ENCODE results near the gene NIP7. TPM values are rescaled to one million over a fixed set of nuclear protein-coding genes. Genes with fewer than 3 reads are reported as not detected.
A peak's percentile ranks its signal among the peaks of the same experiment; 100 is the strongest.

NIP7 gene
- total and polyA plus RNA-seq, 9 of the 15 experiments (the other 6 are each of a cell fraction or from before 2014, with no cell fraction given), result 28.9 to 85.5 (median 72.5) TPM

DNA sequence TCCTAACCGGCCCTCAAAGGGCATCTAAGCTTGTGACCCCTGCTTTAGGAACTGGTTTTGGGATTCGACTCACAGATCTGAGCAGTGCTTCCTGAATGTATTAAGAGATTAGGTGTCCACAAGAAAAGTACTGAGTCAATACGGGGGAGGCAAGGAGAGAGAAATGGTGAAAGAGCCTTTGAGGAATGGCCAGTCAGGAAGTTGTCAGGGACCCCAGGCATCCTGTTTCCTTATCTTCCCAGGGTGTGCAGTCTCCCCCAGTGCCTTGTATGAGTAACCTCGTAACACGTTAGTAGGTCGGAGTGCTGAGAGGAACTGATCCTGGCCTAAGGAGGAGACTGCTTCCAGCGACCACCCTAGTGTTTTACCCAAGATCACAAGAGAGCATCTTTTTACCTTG, 28.4 kb downstream of the NIP7 start (continued):
- TF ChIP-seq, protein P1, sequence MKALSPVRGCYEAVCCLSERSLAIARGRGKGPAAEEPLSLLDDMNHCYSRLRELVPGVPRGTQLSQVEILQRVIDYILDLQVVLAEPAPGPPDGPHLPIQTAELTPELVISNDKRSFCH (CRISPR knock-in tag; IDR thresholded peaks at IDR 0.05), result no peak
- TF ChIP-seq, protein P1 (tag; IDR thresholded peaks at IDR 0.05), result no peak
- TF ChIP-seq YBX1 (IDR thresholded peaks at IDR 0.05), result no peak
- no peak for TF ChIP-seq POLR2B (IDR thresholded peaks at IDR 0.05; ENCODE audit: low read depth, partially characterized antibody)
- no peak for TF ChIP-seq ZBTB17 (CRISPR knock-in tag; IDR thresholded peaks at IDR 0.05)
- TF ChIP-seq MED1 (CRISPR knock-in tag; IDR thresholded peaks at IDR 0.05; ENCODE audit: borderline replicate concordance), result no peak
- no peak for TF ChIP-seq LCOR (CRISPR knock-in tag; IDR thresholded peaks at IDR 0.05)
- TF ChIP-seq ZNF644 (tag; IDR thresholded peaks at IDR 0.05; ENCODE audit: low read depth), result no peak
- TF ChIP-seq ASH1L (IDR thresholded peaks at IDR 0.05; ENCODE audit: borderline replicate concordance, low read depth, partially characterized antibody), result no peak
- TF ChIP-seq CEBPG (CRISPR knock-in tag; IDR thresholded peaks at IDR 0.05), result no peak
- TF ChIP-seq CEBPG (tag; conservative IDR thresholded peaks at IDR 0.05 in 1 of 2, IDR thresholded peaks at IDR 0.05 in 1 of 2), result peak in 1 of 2 experiments; percentile 29; a peak in 1 of 4 replicates
- no peak for TF ChIP-seq ZNF354B (CRISPR knock-in tag; IDR thresholded peaks at IDR 0.05)
- TF ChIP-seq, protein P2, sequence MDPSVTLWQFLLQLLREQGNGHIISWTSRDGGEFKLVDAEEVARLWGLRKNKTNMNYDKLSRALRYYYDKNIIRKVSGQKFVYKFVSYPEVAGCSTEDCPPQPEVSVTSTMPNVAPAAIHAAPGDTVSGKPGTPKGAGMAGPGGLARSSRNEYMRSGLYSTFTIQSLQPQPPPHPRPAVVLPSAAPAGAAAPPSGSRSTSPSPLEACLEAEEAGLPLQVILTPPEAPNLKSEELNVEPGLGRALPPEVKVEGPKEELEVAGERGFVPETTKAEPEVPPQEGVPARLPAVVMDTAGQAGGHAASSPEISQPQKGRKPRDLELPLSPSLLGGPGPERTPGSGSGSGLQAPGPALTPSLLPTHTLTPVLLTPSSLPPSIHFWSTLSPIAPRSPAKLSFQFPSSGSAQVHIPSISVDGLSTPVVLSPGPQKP (CRISPR knock-in tag; IDR thresholded peaks at IDR 0.05), result no peak
- TF ChIP-seq KLF6 (CRISPR knock-in tag; IDR thresholded peaks at IDR 0.05; ENCODE audit: borderline replicate concordance), result no peak
- no peak for TF ChIP-seq CREBBP (IDR thresholded peaks at IDR 0.05; ENCODE audit: low read depth, low read length)
- no peak for TF ChIP-seq ZNF134 (CRISPR knock-in tag; conservative IDR thresholded peaks at IDR 0.05)
- TF ChIP-seq, protein P3, sequence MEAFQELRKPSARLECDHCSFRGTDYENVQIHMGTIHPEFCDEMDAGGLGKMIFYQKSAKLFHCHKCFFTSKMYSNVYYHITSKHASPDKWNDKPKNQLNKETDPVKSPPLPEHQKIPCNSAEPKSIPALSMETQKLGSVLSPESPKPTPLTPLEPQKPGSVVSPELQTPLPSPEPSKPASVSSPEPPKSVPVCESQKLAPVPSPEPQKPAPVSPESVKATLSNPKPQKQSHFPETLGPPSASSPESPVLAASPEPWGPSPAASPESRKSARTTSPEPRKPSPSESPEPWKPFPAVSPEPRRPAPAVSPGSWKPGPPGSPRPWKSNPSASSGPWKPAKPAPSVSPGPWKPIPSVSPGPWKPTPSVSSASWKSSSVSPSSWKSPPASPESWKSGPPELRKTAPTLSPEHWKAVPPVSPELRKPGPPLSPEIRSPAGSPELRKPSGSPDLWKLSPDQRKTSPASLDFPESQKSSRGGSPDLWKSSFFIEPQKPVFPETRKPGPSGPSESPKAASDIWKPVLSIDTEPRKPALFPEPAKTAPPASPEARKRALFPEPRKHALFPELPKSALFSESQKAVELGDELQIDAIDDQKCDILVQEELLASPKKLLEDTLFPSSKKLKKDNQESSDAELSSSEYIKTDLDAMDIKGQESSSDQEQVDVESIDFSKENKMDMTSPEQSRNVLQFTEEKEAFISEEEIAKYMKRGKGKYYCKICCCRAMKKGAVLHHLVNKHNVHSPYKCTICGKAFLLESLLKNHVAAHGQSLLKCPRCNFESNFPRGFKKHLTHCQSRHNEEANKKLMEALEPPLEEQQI (IDR thresholded peaks at IDR 0.05), result no peak
- TF ChIP-seq MAFF (IDR thresholded peaks at IDR 0.05; ENCODE audit: low read length), result no peak
- TF ChIP-seq, protein P4, sequence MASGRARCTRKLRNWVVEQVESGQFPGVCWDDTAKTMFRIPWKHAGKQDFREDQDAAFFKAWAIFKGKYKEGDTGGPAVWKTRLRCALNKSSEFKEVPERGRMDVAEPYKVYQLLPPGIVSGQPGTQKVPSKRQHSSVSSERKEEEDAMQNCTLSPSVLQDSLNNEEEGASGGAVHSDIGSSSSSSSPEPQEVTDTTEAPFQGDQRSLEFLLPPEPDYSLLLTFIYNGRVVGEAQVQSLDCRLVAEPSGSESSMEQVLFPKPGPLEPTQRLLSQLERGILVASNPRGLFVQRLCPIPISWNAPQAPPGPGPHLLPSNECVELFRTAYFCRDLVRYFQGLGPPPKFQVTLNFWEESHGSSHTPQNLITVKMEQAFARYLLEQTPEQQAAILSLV (tag; IDR thresholded peaks at IDR 0.05), result no peak
- TF ChIP-seq EP400 (IDR thresholded peaks at IDR 0.05), result no peak
- TF ChIP-seq, protein P5, sequence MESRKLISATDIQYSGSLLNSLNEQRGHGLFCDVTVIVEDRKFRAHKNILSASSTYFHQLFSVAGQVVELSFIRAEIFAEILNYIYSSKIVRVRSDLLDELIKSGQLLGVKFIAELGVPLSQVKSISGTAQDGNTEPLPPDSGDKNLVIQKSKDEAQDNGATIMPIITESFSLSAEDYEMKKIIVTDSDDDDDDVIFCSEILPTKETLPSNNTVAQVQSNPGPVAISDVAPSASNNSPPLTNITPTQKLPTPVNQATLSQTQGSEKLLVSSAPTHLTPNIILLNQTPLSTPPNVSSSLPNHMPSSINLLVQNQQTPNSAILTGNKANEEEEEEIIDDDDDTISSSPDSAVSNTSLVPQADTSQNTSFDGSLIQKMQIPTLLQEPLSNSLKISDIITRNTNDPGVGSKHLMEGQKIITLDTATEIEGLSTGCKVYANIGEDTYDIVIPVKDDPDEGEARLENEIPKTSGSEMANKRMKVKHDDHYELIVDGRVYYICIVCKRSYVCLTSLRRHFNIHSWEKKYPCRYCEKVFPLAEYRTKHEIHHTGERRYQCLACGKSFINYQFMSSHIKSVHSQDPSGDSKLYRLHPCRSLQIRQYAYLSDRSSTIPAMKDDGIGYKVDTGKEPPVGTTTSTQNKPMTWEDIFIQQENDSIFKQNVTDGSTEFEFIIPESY (CRISPR knock-in tag; IDR thresholded peaks at IDR 0.05), result no peak
- TF ChIP-seq, protein P6, sequence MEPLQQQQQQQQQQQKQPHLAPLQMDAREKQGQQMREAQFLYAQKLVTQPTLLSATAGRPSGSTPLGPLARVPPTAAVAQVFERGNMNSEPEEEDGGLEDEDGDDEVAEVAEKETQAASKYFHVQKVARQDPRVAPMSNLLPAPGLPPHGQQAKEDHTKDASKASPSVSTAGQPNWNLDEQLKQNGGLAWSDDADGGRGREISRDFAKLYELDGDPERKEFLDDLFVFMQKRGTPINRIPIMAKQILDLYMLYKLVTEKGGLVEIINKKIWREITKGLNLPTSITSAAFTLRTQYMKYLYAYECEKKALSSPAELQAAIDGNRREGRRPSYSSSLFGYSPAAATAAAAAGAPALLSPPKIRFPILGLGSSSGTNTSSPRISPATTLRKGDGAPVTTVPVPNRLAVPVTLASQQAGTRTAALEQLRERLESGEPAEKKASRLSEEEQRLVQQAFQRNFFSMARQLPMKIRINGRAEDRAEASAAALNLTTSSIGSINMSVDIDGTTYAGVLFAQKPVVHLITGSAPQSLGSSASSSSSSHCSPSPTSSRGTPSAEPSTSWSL (CRISPR knock-in tag; IDR thresholded peaks at IDR 0.05; ENCODE audit: borderline replicate concordance), result no peak

Data from K562 (cell line).